Transverse colon (tissue), 4 donors: Measurements from ENCODE around the gene ENDOD1. TPM values are rescaled to one million over a fixed set of nuclear protein-coding genes. Genes with fewer than 3 reads are reported as not detected.
A peak's percentile ranks its signal among the peaks of the same experiment; 100 is the strongest.

ENCODE experiments used
- DNase-seq: peaks from one replicate; pipeline ENCODE4 v3.0.0-alpha.2; 2019
- H3K27ac ChIP-seq, 4 donors: fragments of 200-600 bp; sonication (generic); 2 replicates each; pipeline ENCODE4 v1.5.1; 2016 to 2018; ENCODE audit warnings: inconsistent platforms in 4 of 4
- H3K27me3 ChIP-seq: fragments of 200-600 bp; sonication (generic); 2 replicates; pipeline ENCODE4 v1.5.1; 2017; ENCODE audit warnings: inconsistent platforms
- H3K36me3 ChIP-seq, 4 donors: fragments of 200-600 bp; sonication (generic); 2 replicates each; pipeline ENCODE4 v1.5.1; 2017 to 2019; ENCODE audit warnings: inconsistent platforms in 4 of 4
- H3K4me1 ChIP-seq, 4 donors: fragments of 200-600 bp; sonication (generic); 2 replicates each; pipeline ENCODE4 v1.5.1; 2017 to 2020; ENCODE audit warnings: inconsistent platforms in 4 of 4
- H3K4me3 ChIP-seq, 4 donors: fragments of 200-600 bp; sonication (generic); 1 replicate in 1 of 4; 2 replicates in 3 of 4; pipeline versions ENCODE4 v1.5.1 to v1.6.1; 2017 to 2019; ENCODE audit warnings: inconsistent platforms in 4 of 4
- H3K9me3 ChIP-seq, 2 donors: fragments of 200-600 bp; sonication (generic); 2 replicates each; pipeline ENCODE4 v1.5.1; 2017 to 2019; ENCODE audit warnings: inconsistent platforms in 2 of 2
- EP300 ChIP-seq: sonication (generic); formaldehyde crosslinking; IDR thresholded peaks from one replicate; pipeline ENCODE4 v1.6.1; 2017; ENCODE audit warnings: antibody characterized with exemption, low read depth
- POLR2A ChIP-seq: fragments of 450-650 bp; IDR thresholded peaks from one replicate; pipeline ENCODE4 v1.6.1; 2016; ENCODE audit warnings: antibody characterized with exemption, mild to moderate bottlenecking, moderate library complexity
- POLR2AphosphoS5 ChIP-seq, 3 donors: sonication (generic); formaldehyde crosslinking; IDR thresholded peaks; one replicate each; pipeline ENCODE4 v1.6.1; 2016; ENCODE audit warnings: antibody characterized with exemption in 3 of 3
- WGBS, 2 donors: methylation state at CpG; one replicate each; pipeline ENCODE4 v1.1.5; 2018; ENCODE audit warnings: low coverage in 1 of 2; 5-methylcytosine and 5-hydroxymethylcytosine counted together
- in situ Hi-C, 4 donors: fragments of 200-750 bp; cut with MboI; loops; one replicate each; pipeline versions ENCODE4 v1.15.0 to v1.15.1; 2017; ENCODE audit warnings: low sequenced_read_pairs in 3 of 4, low pct_ligation_motif_present in 1 of 4, low pct_unique_long_range_greater_than_20kb in 1 of 4
- intact Hi-C: fragments of 100-400 bp; cut with DNase I; formaldehyde crosslinking; loops from one replicate; pipeline ENCODE4 v1.15.1; 2023; ENCODE audit warnings: low total_unique reads
- total RNA-seq, 4 donors: library from RNA; depleted of rRNA; stranded (reverse); fragments of >200 nt; gene quantifications; one replicate each; pipeline ENCODE4 v1.1.0, GENCODE V29; 2016
- TF ChIP-seq, protein P1 (sequence below), 5 experiments: fragments of 200-600 bp in 3 of 5; fragments of 450-650 bp in 2 of 5; sonication (generic) in 3 of 5; IDR thresholded peaks; 1 replicate in 2 of 5; 2 replicates in 3 of 5; pipeline ENCODE4 v1.5.1; 2016 to 2017; ENCODE audit warnings: antibody characterized with exemption in 5 of 5, inconsistent platforms in 3 of 5, mild to moderate bottlenecking in 2 of 5, moderate library complexity in 1 of 5

The ENDOD1 gene
- total RNA-seq, 4 donors from 2014 or later: 36.4 to 86.2 (median 73.2) TPM

DNA sequence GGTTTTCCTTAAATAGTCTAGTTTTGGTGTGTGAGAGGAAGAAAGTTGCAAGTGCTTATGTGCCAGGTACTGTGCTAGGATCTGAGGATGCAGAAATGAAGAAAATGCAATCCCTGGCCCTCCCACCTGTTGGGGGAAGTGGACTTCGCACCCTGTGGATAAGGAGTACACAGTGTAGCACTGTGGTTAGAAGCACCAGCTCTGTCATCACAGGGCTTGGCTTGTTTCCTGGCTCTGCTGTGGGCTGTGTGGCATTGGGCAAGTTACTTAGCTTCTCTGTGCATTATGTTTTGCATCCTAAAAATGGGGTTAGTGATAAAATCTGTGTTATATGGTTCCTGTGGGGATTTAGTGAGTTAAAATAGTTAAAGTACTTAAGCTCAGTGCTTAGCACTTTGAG, 68.2 kb downstream of the ENDOD1 start:
- H3K4me1 ChIP-seq: peaks cover 0 to 23% (median 8%) of the 10 kb centered on the region in 4 donors
- no peaks in the 10 kb centered on the region for H3K27me3 ChIP-seq
- no peaks in the 10 kb centered on the region for H3K9me3 ChIP-seq
- H3K27ac ChIP-seq: peak overlapping the region in 1 of 4 donors; percentile 62
- in situ Hi-C loops (loop anchor here (5.0 to 25.0 kb wide), 4 partner anchors 547 to 1279 kb away; no protein-coding TSS in a partner anchor), intact Hi-C loops (loop anchor here (5.0 kb wide), 1 partner anchor 609 kb away; no protein-coding TSS in a partner anchor)
- DNase-seq: no peak
- WGBS, 2 donors: 94% methylated on average over 1 of the region's 1 CpG; no CpG with 5 or more reads in 1 of the 2 donors
- H3K4me3 ChIP-seq: no peak overlapping the region
- no peaks in the 10 kb centered on the region for H3K36me3 ChIP-seq
- no peak for TF ChIP-seq EP300
- TF ChIP-seq POLR2AphosphoS5 (IDR thresholded peaks at IDR 0.05): no peak
- TF ChIP-seq, protein P1, sequence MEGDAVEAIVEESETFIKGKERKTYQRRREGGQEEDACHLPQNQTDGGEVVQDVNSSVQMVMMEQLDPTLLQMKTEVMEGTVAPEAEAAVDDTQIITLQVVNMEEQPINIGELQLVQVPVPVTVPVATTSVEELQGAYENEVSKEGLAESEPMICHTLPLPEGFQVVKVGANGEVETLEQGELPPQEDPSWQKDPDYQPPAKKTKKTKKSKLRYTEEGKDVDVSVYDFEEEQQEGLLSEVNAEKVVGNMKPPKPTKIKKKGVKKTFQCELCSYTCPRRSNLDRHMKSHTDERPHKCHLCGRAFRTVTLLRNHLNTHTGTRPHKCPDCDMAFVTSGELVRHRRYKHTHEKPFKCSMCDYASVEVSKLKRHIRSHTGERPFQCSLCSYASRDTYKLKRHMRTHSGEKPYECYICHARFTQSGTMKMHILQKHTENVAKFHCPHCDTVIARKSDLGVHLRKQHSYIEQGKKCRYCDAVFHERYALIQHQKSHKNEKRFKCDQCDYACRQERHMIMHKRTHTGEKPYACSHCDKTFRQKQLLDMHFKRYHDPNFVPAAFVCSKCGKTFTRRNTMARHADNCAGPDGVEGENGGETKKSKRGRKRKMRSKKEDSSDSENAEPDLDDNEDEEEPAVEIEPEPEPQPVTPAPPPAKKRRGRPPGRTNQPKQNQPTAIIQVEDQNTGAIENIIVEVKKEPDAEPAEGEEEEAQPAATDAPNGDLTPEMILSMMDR (IDR thresholded peaks at IDR 0.05): no peak
- TF ChIP-seq POLR2A: no peak

DNA sequence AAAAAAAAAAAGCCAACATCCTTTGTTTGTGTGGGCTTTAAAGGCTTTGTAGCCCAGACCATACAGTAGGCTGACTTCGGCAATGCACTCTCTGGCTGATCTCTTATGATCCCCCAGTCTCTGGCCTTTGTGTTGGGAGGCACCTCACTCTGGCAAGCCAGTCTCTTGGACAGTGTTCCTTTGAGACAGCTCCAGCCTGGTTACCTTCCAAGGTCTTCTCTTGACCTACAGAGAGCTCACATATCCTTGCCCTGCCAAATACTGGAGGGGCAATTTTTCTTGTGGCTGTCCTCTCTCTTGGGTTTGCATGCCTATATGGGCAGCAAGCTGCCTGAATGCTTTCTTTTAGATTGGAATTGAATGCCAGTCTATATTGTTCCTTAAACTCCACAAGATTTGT, 71.6 kb downstream of the ENDOD1 start:
- no peak for TF ChIP-seq POLR2A
- TF ChIP-seq EP300: no peak
- TF ChIP-seq, protein P1 (IDR thresholded peaks at IDR 0.05): no peak
- in situ Hi-C loops: loop anchor here in 2 of 4 donors (5.0 to 25.0 kb wide), 2 partner anchors 601 to 1276 kb away; no protein-coding TSS in a partner anchor

DNA sequence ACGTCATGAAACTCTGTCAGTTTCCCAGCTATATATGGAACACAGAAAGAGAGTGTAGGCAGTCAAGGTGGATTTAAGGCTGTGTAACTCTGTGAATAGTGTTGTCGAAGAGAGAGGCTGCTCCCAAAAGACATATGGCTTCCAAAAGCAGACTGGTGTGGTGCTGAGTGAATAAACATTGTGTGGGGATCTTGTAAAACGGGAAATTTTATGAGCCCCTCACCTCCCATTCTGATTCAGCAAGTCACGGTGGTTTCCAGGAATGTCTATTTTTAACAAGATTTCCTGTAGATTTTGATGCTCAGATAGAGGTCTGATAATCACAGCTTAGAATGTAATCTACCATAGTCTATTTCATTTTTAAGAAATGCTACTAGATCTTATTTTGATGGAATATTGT, 73.5 kb downstream of the ENDOD1 start:
- no peaks in the 10 kb centered on the region for H3K36me3 ChIP-seq
- H3K27ac ChIP-seq: no peak overlapping the region
- no peaks in the 10 kb centered on the region for H3K27me3 ChIP-seq
- intact Hi-C loops (no loop called here), in situ Hi-C loops (loop anchor here in 2 of 4 donors (5.0 to 25.0 kb wide), 2 partner anchors 599 to 1274 kb away; no protein-coding TSS in a partner anchor)
- no peak for DNase-seq
- H3K4me1 ChIP-seq: no peaks in the 10 kb centered on the region
- TF ChIP-seq, protein P1 (IDR thresholded peaks at IDR 0.05): no peak
- TF ChIP-seq POLR2AphosphoS5 (IDR thresholded peaks at IDR 0.05): no peak
- no peak for TF ChIP-seq POLR2A
- TF ChIP-seq EP300: no peak
- 56 to 74% methylated on average over 4 of the region's 4 CpGs for WGBS, 2 donors
- no peak overlapping the region for H3K4me3 ChIP-seq
- H3K9me3 ChIP-seq: no peaks in the 10 kb centered on the region

More for the DNA sequence above, 71.6 kb downstream of the ENDOD1 start:
- H3K9me3 ChIP-seq: no peaks in the 10 kb centered on the region
- no peak overlapping the region for H3K27ac ChIP-seq
- no peaks in the 10 kb centered on the region for H3K27me3 ChIP-seq
- no peaks in the 10 kb centered on the region for H3K36me3 ChIP-seq
- intact Hi-C loops: no loop called here
- peaks cover 0 to 14% (median 3%) of the 10 kb centered on the region in 4 donors for H3K4me1 ChIP-seq
- no peak for DNase-seq
- 94% methylated on average over 1 of the region's 1 CpG; no CpG with 5 or more reads in 1 of the 2 donors for WGBS, 2 donors
- H3K4me3 ChIP-seq: no peak overlapping the region

DNA sequence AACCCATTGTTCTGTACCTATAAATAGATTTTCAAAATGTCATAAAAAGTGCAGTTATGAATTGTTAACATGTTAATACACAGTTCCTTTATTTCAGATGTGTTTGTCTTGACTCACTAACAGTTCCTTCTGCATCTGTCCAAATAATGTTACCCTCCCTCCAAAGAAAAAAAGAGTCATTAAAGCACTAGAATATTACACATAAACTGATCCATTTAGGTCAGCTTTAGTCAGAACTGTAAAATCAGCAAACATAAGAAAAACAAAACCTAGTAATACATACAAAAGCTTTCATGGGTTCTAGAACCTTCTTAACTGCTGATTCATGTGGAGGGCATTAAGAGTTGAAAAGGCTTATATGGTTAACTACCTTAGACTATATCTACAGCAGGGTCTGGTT, 76.0 kb downstream of the ENDOD1 start:
- no peak for DNase-seq
- no peak overlapping the region for H3K27ac ChIP-seq
- no peaks in the 10 kb centered on the region for H3K4me1 ChIP-seq
- no peaks in the 10 kb centered on the region for H3K27me3 ChIP-seq
- intact Hi-C loops (no loop called here), in situ Hi-C loops (loop anchor here in 1 of 4 donors (25.0 kb wide), 1 partner anchor 1272 kb away; no protein-coding TSS in a partner anchor)
- H3K36me3 ChIP-seq: no peaks in the 10 kb centered on the region
- no peak overlapping the region for H3K4me3 ChIP-seq
- TF ChIP-seq EP300: no peak
- TF ChIP-seq, protein P1 (IDR thresholded peaks at IDR 0.05): no peak
- no peak for TF ChIP-seq POLR2A
- TF ChIP-seq POLR2AphosphoS5 (IDR thresholded peaks at IDR 0.05): no peak
- H3K9me3 ChIP-seq: no peaks in the 10 kb centered on the region
